Lower leg skin (tissue), 3 donors: Measurements from ENCODE around the gene DMPK.

Source experiments
- POLR2A ChIP-seq, 2 donors: fragments of 450-650 bp; IDR thresholded peaks; one replicate each; pipeline ENCODE4 v1.6.1; 2016 to 2017; ENCODE audit warnings: antibody characterized with exemption in 2 of 2, mild to moderate bottlenecking in 1 of 2, moderate library complexity in 1 of 2
- TF ChIP-seq, protein P1 (sequence below), 3 donors: fragments of 450-650 bp; IDR thresholded peaks; one replicate each; pipeline ENCODE4 v1.5.1; 2016; ENCODE audit warnings: antibody characterized with exemption in 3 of 3, mild to moderate bottlenecking in 3 of 3, moderate library complexity in 2 of 3

DNA sequence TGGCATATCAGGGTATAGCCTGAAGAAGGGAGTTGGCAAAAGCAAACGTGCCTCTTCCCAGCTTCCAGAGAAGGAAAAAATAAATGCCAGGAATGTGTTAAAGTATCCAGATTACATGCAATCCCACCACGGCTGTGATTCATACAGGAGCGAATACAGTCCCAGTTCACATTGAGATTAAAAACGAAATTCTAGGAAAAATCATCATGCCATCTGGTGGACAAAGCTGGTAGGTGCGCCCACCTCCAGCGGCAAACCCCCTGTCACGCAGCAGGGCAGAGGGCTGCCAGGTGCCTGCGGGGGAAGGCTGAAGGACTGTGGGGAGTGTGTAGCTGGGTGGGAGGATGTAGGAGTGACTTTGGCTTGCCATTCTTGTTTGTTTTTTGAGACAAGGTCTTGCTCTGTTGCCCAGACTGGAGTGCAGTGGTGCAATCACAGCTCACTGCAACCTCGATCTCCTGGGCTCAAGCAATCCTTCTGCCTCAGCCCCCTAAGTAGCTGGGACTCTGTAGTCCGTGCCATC lies 16.8 kb upstream of the DMPK start:
- TF ChIP-seq, protein P1, sequence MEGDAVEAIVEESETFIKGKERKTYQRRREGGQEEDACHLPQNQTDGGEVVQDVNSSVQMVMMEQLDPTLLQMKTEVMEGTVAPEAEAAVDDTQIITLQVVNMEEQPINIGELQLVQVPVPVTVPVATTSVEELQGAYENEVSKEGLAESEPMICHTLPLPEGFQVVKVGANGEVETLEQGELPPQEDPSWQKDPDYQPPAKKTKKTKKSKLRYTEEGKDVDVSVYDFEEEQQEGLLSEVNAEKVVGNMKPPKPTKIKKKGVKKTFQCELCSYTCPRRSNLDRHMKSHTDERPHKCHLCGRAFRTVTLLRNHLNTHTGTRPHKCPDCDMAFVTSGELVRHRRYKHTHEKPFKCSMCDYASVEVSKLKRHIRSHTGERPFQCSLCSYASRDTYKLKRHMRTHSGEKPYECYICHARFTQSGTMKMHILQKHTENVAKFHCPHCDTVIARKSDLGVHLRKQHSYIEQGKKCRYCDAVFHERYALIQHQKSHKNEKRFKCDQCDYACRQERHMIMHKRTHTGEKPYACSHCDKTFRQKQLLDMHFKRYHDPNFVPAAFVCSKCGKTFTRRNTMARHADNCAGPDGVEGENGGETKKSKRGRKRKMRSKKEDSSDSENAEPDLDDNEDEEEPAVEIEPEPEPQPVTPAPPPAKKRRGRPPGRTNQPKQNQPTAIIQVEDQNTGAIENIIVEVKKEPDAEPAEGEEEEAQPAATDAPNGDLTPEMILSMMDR (IDR thresholded peaks at IDR 0.05) = peak in 1 of 3 donors; percentile 65
- TF ChIP-seq POLR2A (IDR thresholded peaks at IDR 0.05) = no peak
